Measurements from ENCODE around the gene PCDHGA5. TPM values are rescaled to one million over a fixed set of nuclear protein-coding genes. Genes with fewer than 3 reads are reported as not detected.
A peak's percentile ranks its signal among the peaks of the same experiment; 100 is the strongest.
"Not testable (repeated sequence)": the region's sequence is repeated elsewhere in the genome, so short reads cannot be mapped to it uniquely, and the experiment has no call there.

The PCDHGA5 gene
- total RNA-seq, 1 experiment from 2014 or later: 1.8 TPM

GRCh38 chr5:141387557-141388311 is 23.8 kb downstream of the PCDHGA5 start, which contains the start of gene PCDHGB4:
Gene PCDHGB4, plus strand, starts transcription at chr5:141387698. Its CDS starts 187 bp downstream, at chr5:141387885.
- DNase-seq (ENCODE audit: low read depth): peak; percentile 58

- no peak for DNase-seq (ENCODE audit: low read depth)
Observed at GRCh38 chr5:141388661-141389060, 24.7 kb downstream of the PCDHGA5 start.

GRCh38 chr5:141389153-141390042 is 25.4 kb downstream of the PCDHGA5 start:
- no peak for DNase-seq (ENCODE audit: low read depth)

GRCh38 chr5:141392429-141393198 is 28.7 kb downstream of the PCDHGA5 start, which contains the start of gene PCDHGA8:
Gene PCDHGA8, plus strand, starts transcription at chr5:141392633. Its CDS starts 181 bp downstream, at chr5:141392814.
- no peak for DNase-seq (ENCODE audit: low read depth)

- no peak for DNase-seq (ENCODE audit: low read depth)
Observed at GRCh38 chr5:141393267-141393666, 29.3 kb downstream of the PCDHGA5 start.

- DNase-seq (ENCODE audit: low read depth): not testable (repeated sequence)
Observed at GRCh38 chr5:141394401-141395187, 30.6 kb downstream of the PCDHGA5 start.

DNA sequence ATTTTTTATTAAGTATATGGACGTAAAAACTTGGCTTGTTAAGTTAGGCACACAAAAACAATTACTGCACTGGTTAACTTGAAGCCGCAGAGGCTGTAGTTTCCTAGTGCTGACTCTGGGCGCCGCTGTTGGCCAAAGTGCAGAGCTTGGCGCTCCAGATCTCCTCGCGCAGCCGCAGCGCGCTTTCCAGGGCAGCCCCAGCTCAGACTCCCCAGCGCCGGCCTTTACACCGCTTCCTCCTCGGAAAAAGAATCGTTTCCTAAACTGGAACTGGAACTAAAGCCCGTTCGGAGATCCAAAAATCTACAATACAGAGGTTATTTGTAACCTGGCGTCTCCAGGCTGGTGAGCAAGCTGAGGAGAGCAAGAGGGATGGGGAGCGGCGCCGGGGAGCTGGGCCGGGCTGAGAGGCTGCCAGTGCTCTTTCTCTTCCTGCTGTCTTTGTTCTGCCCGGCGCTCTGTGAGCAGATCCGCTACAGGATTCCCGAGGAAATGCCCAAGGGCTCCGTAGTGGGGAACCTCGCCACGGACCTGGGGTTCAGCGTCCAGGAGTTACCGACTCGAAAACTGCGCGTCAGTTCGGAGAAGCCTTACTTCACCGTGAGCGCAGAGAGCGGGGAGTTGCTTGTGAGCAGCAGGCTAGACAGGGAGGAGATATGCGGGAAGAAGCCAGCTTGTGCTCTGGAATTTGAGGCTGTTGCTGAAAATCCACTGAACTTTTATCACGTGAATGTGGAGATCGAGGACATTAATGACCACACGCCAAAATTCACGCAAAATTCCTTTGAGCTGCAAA is 34.0 kb downstream of the PCDHGA5 start, which contains the start of gene PCDHGB5:
Gene PCDHGB5 (plus strand): TSS at position 192 of the 796 bp plus-strand sequence. CDS start 181 bp downstream, at position 373.
- peak; percentile 62 for DNase-seq (ENCODE audit: low read depth)

- no peak for DNase-seq (ENCODE audit: low read depth)
Observed at GRCh38 chr5:141398608-141399007, 34.6 kb downstream of the PCDHGA5 start.

- no peak for DNase-seq (ENCODE audit: low read depth)
Observed at GRCh38 chr5:141399555-141400258, 35.7 kb downstream of the PCDHGA5 start.

- DNase-seq (ENCODE audit: low read depth): no peak
Observed at GRCh38 chr5:141402553-141403243, 38.7 kb downstream of the PCDHGA5 start, which contains the start of gene PCDHGA9. Gene PCDHGA9, plus strand, starts transcription at chr5:141402778. Its CDS starts 175 bp downstream, at chr5:141402953.

DNA sequence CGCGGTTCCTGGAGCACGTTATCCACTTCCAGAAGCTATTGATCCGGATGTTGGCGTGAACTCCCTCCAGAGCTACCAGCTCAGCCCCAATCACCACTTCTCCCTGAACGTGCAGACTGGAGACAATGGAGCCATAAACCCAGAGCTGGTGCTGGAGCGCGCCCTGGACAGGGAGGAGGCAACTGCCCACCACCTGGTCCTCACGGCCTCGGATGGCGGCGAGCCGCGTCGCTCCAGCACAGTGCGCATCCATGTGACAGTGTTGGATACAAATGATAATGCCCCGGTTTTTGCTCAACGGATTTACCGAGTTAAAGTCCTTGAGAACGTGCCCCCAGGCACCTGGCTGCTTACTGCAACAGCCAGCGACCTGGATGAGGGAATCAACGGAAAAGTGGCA is 39.4 kb downstream of the PCDHGA5 start:
- DNase-seq (ENCODE audit: low read depth): no peak

DNA sequence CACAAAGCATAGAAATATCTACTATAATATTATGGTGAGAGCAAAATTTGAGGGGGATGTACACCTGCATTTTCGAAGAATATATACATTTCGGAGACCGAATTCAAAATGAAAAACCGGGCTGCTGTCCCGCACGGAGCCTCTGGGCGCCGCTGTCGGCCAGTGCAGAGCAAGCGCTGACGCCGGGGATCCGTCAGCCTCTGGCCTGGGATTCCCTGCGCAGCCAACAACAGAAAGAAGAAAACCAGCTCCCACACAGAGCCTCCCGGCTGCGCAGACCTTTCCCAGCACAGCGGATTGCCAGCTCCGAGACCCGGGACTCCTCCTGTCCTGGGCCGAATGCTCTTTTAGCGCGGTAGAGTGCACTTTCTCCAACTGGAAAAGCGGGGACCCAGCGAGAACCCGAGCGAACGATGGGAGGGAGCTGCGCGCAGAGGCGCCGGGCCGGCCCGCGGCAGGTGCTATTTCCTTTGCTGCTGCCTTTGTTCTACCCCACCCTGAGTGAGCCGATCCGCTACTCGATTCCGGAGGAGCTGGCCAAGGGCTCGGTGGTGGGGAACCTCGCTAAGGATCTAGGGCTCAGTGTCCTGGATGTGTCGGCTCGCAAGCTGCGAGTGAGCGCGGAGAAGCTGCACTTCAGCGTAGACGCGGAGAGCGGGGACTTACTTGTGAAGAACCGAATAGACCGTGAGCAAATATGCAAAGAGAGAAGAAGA is 44.0 kb downstream of the PCDHGA5 start, which contains the start of gene PCDHGB6:
Gene PCDHGB6 (plus strand): TSS at position 232 of the 716 bp plus-strand sequence. CDS start 182 bp downstream, at position 414.
- DNase-seq (ENCODE audit: low read depth): not testable (repeated sequence)

- DNase-seq (ENCODE audit: low read depth): no peak
Observed at GRCh38 chr5:141409598-141410306, 45.8 kb downstream of the PCDHGA5 start.

DNA sequence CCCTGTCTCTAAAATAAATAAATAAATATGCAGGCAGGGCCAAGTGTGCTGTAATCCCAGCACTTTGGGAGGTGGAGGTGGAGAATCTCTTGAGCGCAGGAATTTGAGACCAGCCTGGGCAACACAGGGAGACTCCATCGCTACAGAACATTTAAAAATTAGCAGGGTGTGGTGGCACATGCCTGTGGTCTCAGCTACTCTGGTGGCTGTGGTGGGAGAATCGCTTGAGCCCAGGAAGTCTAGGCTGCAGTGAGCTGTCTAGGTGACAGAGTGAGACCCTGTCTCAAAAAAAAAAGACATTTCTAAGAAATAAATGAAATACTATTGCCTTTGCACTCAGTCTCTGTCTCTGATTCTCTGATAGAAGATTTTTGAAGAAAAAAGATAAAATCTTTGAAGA is 47.6 kb downstream of the PCDHGA5 start:
- DNase-seq (ENCODE audit: low read depth): no peak

- peak; percentile 25 for DNase-seq (ENCODE audit: low read depth)
Observed at GRCh38 chr5:141412854-141413539, 49.0 kb downstream of the PCDHGA5 start, which contains the start of gene PCDHGA10. Gene PCDHGA10, plus strand, starts transcription at chr5:141412987. Its CDS starts 189 bp downstream, at chr5:141413176.

DNA sequence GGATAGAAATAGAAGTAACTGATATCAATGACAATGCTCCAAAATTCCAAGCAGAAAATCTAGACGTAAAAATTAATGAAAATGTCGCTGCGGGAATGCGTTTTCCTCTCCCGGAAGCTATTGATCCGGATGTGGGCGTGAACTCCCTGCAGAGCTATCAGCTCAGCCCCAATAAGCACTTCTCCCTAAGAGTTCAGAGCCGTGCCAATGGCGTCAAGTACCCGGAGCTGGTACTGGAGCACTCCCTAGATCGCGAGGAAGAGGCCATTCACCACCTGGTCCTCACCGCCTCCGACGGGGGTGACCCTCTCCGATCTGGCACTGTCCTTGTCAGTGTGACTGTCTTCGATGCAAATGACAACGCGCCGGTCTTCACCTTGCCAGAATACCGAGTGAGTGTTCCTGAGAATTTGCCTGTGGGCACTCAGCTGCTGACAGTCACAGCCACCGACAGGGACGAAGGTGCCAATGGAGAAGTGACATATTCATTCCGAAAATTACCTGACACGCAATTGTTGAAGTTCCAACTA is 49.6 kb downstream of the PCDHGA5 start:
- DNase-seq (ENCODE audit: low read depth): no peak
